H9 (cell line): ENCODE measurements around the gene LACTB. TPM values are rescaled to one million over a fixed set of nuclear protein-coding genes. Genes with fewer than 3 reads are reported as not detected.

Experiments
- DNase-seq: peaks from one replicate; pipeline ENCODE4 v3.0.0-alpha.2; 2017
- H2AFZ ChIP-seq: one replicate; pipeline ENCODE4 v1.6.1; 2013; ENCODE audit warnings: mild to moderate bottlenecking, low read length, control low read depth, moderate library complexity
- H2AK5ac ChIP-seq: 2 replicates; pipeline ENCODE4 v1.6.1; 2013; ENCODE audit warnings: low read length, control low read depth, mixed read lengths; ENCODE audit not compliant: insufficient read length
- H2BK120ac ChIP-seq: one replicate; pipeline ENCODE4 v1.6.1; 2013; ENCODE audit warnings: low read depth, mild to moderate bottlenecking, low read length, control low read depth, inconsistent platforms; ENCODE audit not compliant: poor library complexity, severe bottlenecking
- H2BK12ac ChIP-seq: 2 replicates; pipeline ENCODE4 v1.6.1; 2013; ENCODE audit warnings: low read length, control low read depth, mixed read lengths, low read depth; ENCODE audit not compliant: insufficient read length
- H2BK15ac ChIP-seq: 2 replicates; pipeline ENCODE4 v1.6.1; 2013; ENCODE audit warnings: low read depth, low read length, control low read depth
- H2BK20ac ChIP-seq: one replicate; pipeline ENCODE4 v1.6.1; 2013; ENCODE audit warnings: low read depth, mild to moderate bottlenecking, low read length, control low read depth, inconsistent platforms; ENCODE audit not compliant: poor library complexity, severe bottlenecking
- H2BK5ac ChIP-seq: 2 replicates; pipeline ENCODE4 v1.6.1; 2013; ENCODE audit warnings: low read length, control low read depth, mixed read lengths; ENCODE audit not compliant: insufficient read length
- H3K14ac ChIP-seq: 2 replicates; pipeline ENCODE4 v1.6.1; 2013; ENCODE audit warnings: low read length, control low read depth; ENCODE audit not compliant: insufficient read depth
- H3K18ac ChIP-seq: 2 replicates; pipeline ENCODE4 v1.6.1; 2013; ENCODE audit warnings: low read depth, mild to moderate bottlenecking, mixed read lengths, low read length, control low read depth; ENCODE audit not compliant: insufficient read length
- H3K23ac ChIP-seq: 2 replicates; pipeline ENCODE4 v1.6.1; 2013; ENCODE audit warnings: low read length, control low read depth, mixed read lengths, low read depth; ENCODE audit not compliant: insufficient read length
- H3K23me2 ChIP-seq: 2 replicates; pipeline ENCODE4 v1.6.1; 2013; ENCODE audit warnings: low read depth, mild to moderate bottlenecking, mixed read lengths, low read length, control low read depth; ENCODE audit not compliant: insufficient read length, poor library complexity, severe bottlenecking
- H3K27ac ChIP-seq: 2 replicates; pipeline ENCODE4 v1.5.1; 2013; ENCODE audit warnings: low read length, control low read depth, mixed read lengths, low read depth; ENCODE audit not compliant: insufficient read length
- H3K27me3 ChIP-seq: 2 replicates; pipeline ENCODE4 v1.6.1; 2013; ENCODE audit warnings: low read length, control low read depth, inconsistent platforms; ENCODE audit not compliant: insufficient read depth
- H3K4ac ChIP-seq: 2 replicates; pipeline ENCODE4 v1.6.1; 2013; ENCODE audit warnings: low read depth, mild to moderate bottlenecking, control low read depth, inconsistent platforms, low read length, moderate library complexity
- H3K4me1 ChIP-seq: 2 replicates; pipeline ENCODE4 v1.6.1; 2013; ENCODE audit warnings: low read length, control low read depth, inconsistent platforms; ENCODE audit not compliant: insufficient read depth
- H3K4me2 ChIP-seq: 2 replicates; pipeline ENCODE4 v1.6.1; 2013; ENCODE audit warnings: low read length, control low read depth, mixed read lengths; ENCODE audit not compliant: insufficient read length, insufficient read depth
- H3K56ac ChIP-seq: 2 replicates; pipeline ENCODE4 v1.6.1; 2013; ENCODE audit warnings: low read depth, mild to moderate bottlenecking, mixed read lengths, low read length, control low read depth; ENCODE audit not compliant: insufficient read length
- H3K79me1 ChIP-seq: 2 replicates; pipeline ENCODE4 v1.6.1; 2013; ENCODE audit warnings: low read depth, mild to moderate bottlenecking, moderate library complexity, low read length, control low read depth, inconsistent platforms; ENCODE audit not compliant: insufficient read depth, poor library complexity, severe bottlenecking
- H3K79me2 ChIP-seq: 2 replicates; pipeline ENCODE4 v1.6.1; 2013; ENCODE audit warnings: low read length, control low read depth, inconsistent platforms; ENCODE audit not compliant: insufficient read depth
- H3K9ac ChIP-seq: 2 replicates; pipeline ENCODE4 v1.6.1; 2013; ENCODE audit warnings: low read length, control low read depth, mixed read lengths; ENCODE audit not compliant: insufficient read length; ENCODE audit errors: extremely low read depth
- H3K9me3 ChIP-seq: one replicate; pipeline ENCODE4 v1.6.1; 2013; ENCODE audit warnings: low read depth, low read length, inconsistent platforms; ENCODE audit not compliant: control insufficient read depth
- H3T11ph ChIP-seq: one replicate; pipeline ENCODE4 v1.6.1; 2013; ENCODE audit warnings: mild to moderate bottlenecking, low read length, control low read depth, inconsistent platforms
- H4K20me1 ChIP-seq: one replicate; pipeline ENCODE4 v1.6.1; 2013; ENCODE audit not compliant: control insufficient read depth, insufficient read length, insufficient read depth
- H4K5ac ChIP-seq: 2 replicates; pipeline ENCODE4 v1.6.1; 2013; ENCODE audit warnings: low read depth, mild to moderate bottlenecking, mixed read lengths, low read length, control low read depth; ENCODE audit not compliant: insufficient read length
- H4K8ac ChIP-seq: replicated peaks from 2 replicates; pipeline ENCODE4 v1.6.1; 2013; ENCODE audit warnings: low read length, control low read depth, mixed read lengths, low read depth; ENCODE audit not compliant: insufficient read length
- H4K91ac ChIP-seq: 2 replicates; pipeline ENCODE4 v1.6.1; 2013; ENCODE audit warnings: low read depth, mild to moderate bottlenecking, moderate library complexity, mixed read lengths, low read length, control low read depth; ENCODE audit not compliant: insufficient read length
- H3K27ac Mint-ChIP-seq, 3 experiments: 2 replicates in 2 of 3; 3 replicates in 1 of 3; pipeline ENCODE4 v1.8.0; 2020 to 2021; ENCODE audit warnings: mixed read lengths in 3 of 3, mild to moderate bottlenecking in 1 of 3, moderate library complexity in 1 of 3
- H3K27me3 Mint-ChIP-seq: 2 replicates; pipeline ENCODE4 v1.8.0; 2021; ENCODE audit warnings: low read depth, mild to moderate bottlenecking, moderate library complexity, mixed read lengths
- H3K36me3 Mint-ChIP-seq, 3 experiments: 2 replicates in 2 of 3; 3 replicates in 1 of 3; pipeline ENCODE4 v1.8.0; 2020 to 2021; ENCODE audit warnings: low read depth in 3 of 3, mixed read lengths in 3 of 3; ENCODE audit not compliant: insufficient read depth in 1 of 3
- H3K4me1 Mint-ChIP-seq, 2 experiments: 2 replicates each; pipeline ENCODE4 v1.8.0; 2020; ENCODE audit warnings: mixed read lengths in 2 of 2
- H3K4me3 Mint-ChIP-seq, 2 experiments: 2 replicates in 1 of 2; 3 replicates in 1 of 2; pipeline ENCODE4 v1.8.0; 2020 to 2021; ENCODE audit warnings: mild to moderate bottlenecking in 2 of 2, mixed read lengths in 2 of 2, moderate library complexity in 1 of 2
- H3K9me3 Mint-ChIP-seq, 2 experiments: 2 replicates in 1 of 2; 3 replicates in 1 of 2; pipeline ENCODE4 v1.8.0; 2020; ENCODE audit warnings: mild to moderate bottlenecking in 2 of 2, mixed read lengths in 2 of 2, moderate library complexity in 1 of 2
- whole genome bisulfite sequencing: extraction: QIAGEN DNeasy Blood & Tissue Kit; methylation state at CpG from one replicate; pipeline ENCODE4 v1.1.7; 2013; ENCODE audit warnings: missing lambda C conversion rate, low lambda C conversion rate, mixed read lengths; ENCODE audit not compliant: insufficient read length; ENCODE audit errors: extremely low coverage; 5-methylcytosine and 5-hydroxymethylcytosine counted together
- total RNA-seq: library from RNA; stranded (reverse); gene quantifications from 2 replicates; pipeline ENCODE4 v1.2.1, GENCODE V29; 2021
- TF ChIP-seq, protein P1 (sequence below): fragments of 200-600 bp; sonication (generic); conservative IDR thresholded peaks from 3 replicates; pipeline ENCODE4 v1.8.0; 2021; ENCODE audit warnings: antibody characterized with exemption, mild to moderate bottlenecking

LACTB gene
- total RNA-seq, 1 experiment from 2014 or later: 10.3 TPM

DNA sequence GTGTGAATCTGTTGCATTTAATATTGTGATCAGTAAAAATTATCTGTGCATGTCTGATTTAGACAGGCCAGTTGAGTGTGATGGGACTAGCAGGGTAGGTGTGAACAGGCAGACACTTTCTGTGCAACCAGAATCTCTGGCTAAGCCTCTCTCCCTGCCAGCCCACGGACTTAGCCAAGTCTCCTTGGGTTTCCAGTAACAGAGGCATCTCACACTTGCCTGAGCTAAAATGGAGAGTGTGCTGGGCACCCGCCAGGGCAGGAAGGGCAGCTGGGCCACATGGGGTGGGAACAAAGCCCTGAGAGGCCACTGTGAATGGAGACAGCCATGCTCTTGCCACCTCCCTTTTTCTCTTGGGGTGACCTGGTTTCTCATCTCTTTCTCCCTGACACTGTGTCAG is 48.1 kb downstream of the LACTB start:
- no peak overlapping the region for H2BK5ac ChIP-seq
- no peak overlapping the region for H2AFZ ChIP-seq
- H3K27me3 ChIP-seq: no peaks in the 10 kb centered on the region
- H2AK5ac ChIP-seq: no peak overlapping the region
- no peak overlapping the region for H3K9ac ChIP-seq
- no peak overlapping the region for H2BK20ac ChIP-seq
- DNase-seq: no peak
- WGBS: no CpG with 5 or more reads among the region's 2 CpGs
- no peak overlapping the region for H4K91ac ChIP-seq
- no peaks in the 10 kb centered on the region; the same call in 1 of the 2 replicates for H3K4me1 ChIP-seq
- H3K23ac ChIP-seq: no peak overlapping the region
- H3K23me2 ChIP-seq: no peaks in the 10 kb centered on the region
- H3K4me2 ChIP-seq: no peak overlapping the region
- TF ChIP-seq, protein P1, sequence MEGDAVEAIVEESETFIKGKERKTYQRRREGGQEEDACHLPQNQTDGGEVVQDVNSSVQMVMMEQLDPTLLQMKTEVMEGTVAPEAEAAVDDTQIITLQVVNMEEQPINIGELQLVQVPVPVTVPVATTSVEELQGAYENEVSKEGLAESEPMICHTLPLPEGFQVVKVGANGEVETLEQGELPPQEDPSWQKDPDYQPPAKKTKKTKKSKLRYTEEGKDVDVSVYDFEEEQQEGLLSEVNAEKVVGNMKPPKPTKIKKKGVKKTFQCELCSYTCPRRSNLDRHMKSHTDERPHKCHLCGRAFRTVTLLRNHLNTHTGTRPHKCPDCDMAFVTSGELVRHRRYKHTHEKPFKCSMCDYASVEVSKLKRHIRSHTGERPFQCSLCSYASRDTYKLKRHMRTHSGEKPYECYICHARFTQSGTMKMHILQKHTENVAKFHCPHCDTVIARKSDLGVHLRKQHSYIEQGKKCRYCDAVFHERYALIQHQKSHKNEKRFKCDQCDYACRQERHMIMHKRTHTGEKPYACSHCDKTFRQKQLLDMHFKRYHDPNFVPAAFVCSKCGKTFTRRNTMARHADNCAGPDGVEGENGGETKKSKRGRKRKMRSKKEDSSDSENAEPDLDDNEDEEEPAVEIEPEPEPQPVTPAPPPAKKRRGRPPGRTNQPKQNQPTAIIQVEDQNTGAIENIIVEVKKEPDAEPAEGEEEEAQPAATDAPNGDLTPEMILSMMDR: no peak
- H3K79me1 ChIP-seq: no peaks in the 10 kb centered on the region
- no peak overlapping the region for H3K14ac ChIP-seq
- H3T11ph ChIP-seq: no peak overlapping the region
- H3K27ac Mint-ChIP-seq: no peak overlapping the region
- no peaks in the 10 kb centered on the region for H3K9me3 ChIP-seq
- no peaks in the 10 kb centered on the region; the same call in 1 of the 2 replicates for H3K27me3 Mint-ChIP-seq
- H3K56ac ChIP-seq: no peak overlapping the region
- H3K4ac ChIP-seq: no peak overlapping the region
- no peak overlapping the region for H3K27ac ChIP-seq
- no peaks in the 10 kb centered on the region for H3K9me3 Mint-ChIP-seq
- no peak overlapping the region for H2BK120ac ChIP-seq
- no peaks in the 10 kb centered on the region for H3K79me2 ChIP-seq
- H3K36me3 Mint-ChIP-seq: no peaks in the 10 kb centered on the region
- H4K20me1 ChIP-seq: no peaks in the 10 kb centered on the region
- H3K4me3 Mint-ChIP-seq: no peak overlapping the region
- H2BK15ac ChIP-seq: no peak overlapping the region
- H3K18ac ChIP-seq: no peak overlapping the region
- H2BK12ac ChIP-seq: no peak overlapping the region
- H4K8ac ChIP-seq: no peak overlapping the region
- no peak overlapping the region for H4K5ac ChIP-seq
- H3K4me1 Mint-ChIP-seq: peaks cover 13 to 20% of the 10 kb centered on the region in 2 experiments
